GM19035 (cell line): ENCODE results near the gene ZNF407.

Source experiments
- ATAC-seq: cut with Tn5 transposase; IDR thresholded peaks from one replicate; pipeline ENCODE4 v1.9.1; 2021; ENCODE audit not compliant: unreplicated experiment

The ZNF407 gene

GRCh38 chr18:75036917-75037688 lies 439.4 kb downstream of the ZNF407 start:
- no peak for ATAC-seq

GRCh38 chr18:75037689-75037955 lies 440.0 kb downstream of the ZNF407 start:
- no peak for ATAC-seq

- ATAC-seq: no peak
Observed at GRCh38 chr18:75041586-75041985, 443.9 kb downstream of the ZNF407 start.

- no peak for ATAC-seq
Observed at GRCh38 chr18:75043478-75043877, 445.8 kb downstream of the ZNF407 start.

GRCh38 chr18:75044296-75044695 lies 446.6 kb downstream of the ZNF407 start:
- ATAC-seq: no peak

GRCh38 chr18:75044791-75045190 lies 447.1 kb downstream of the ZNF407 start:
- ATAC-seq: no peak

GRCh38 chr18:75045272-75045671 lies 447.6 kb downstream of the ZNF407 start:
- no peak for ATAC-seq

GRCh38 chr18:75047240-75047961 lies 449.7 kb downstream of the ZNF407 start:
- no peak for ATAC-seq

GRCh38 chr18:75048776-75049454 lies 451.2 kb downstream of the ZNF407 start:
- ATAC-seq: no peak

GRCh38 chr18:75049455-75049789 lies 451.8 kb downstream of the ZNF407 start:
- ATAC-seq: no peak

- no peak for ATAC-seq
Observed at GRCh38 chr18:75051757-75052156, 454.1 kb downstream of the ZNF407 start.

- ATAC-seq: no peak
Observed at GRCh38 chr18:75052475-75052874, 454.8 kb downstream of the ZNF407 start.

GRCh38 chr18:75053028-75053629 lies 455.5 kb downstream of the ZNF407 start:
- ATAC-seq: no peak

- ATAC-seq: no peak
Observed at GRCh38 chr18:75054046-75054445, 456.4 kb downstream of the ZNF407 start.

GRCh38 chr18:75054611-75055010 lies 456.9 kb downstream of the ZNF407 start:
- no peak for ATAC-seq

GRCh38 chr18:75057169-75057960 lies 459.7 kb downstream of the ZNF407 start:
- no peak for ATAC-seq

- ATAC-seq: no peak
Observed at GRCh38 chr18:75060185-75060584, 462.5 kb downstream of the ZNF407 start.

GRCh38 chr18:75062297-75062886 lies 464.7 kb downstream of the ZNF407 start:
- no peak for ATAC-seq

GRCh38 chr18:75063196-75063595 lies 465.5 kb downstream of the ZNF407 start:
- no peak for ATAC-seq

GRCh38 chr18:75063615-75064512 lies 466.2 kb downstream of the ZNF407 start:
- no peak for ATAC-seq
